Measurements from ENCODE around the gene CGN. TPM values are rescaled to one million over a fixed set of nuclear protein-coding genes. Genes with fewer than 3 reads are reported as not detected.

The CGN gene
- total and polyA plus RNA-seq, 2 experiments from 2014 or later = 11.8 to 37.0 TPM

DNA sequence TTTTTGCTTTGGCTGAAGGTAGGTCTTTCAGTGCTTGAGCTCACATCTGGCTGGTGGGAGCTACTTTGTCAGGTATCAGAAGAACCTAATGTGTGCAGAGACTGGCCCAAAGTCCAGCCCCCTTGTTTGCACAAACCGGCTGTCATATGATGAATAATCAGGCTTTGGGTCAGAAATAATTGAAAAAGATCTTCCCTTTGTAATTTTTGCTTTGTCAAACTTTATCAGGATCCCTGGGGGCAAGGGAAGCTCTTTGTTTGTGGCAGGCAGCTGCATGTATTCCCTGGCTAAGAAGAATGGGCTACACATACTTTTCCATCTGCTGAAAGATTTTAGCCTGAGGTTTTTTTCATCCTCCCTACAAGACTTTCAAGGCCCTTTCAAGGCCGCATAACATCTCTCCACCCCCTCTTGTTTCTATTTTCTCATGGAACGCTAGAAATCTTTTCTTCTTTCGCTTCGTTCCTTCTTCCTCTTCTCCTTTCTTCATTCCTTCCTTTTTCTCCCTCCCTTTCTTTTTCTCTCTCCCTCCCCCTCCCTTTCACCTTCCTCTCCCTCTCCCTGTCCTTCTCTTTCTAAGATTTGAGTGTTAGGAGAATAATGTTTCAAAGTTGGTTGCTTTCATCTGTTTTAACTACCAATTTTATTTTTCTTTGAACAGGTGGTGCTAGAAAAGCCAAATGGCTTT lies 54.5 kb downstream of the CGN start:
- Histone ChIP-seq H3K79me2 (replicated peaks; ENCODE audit: insufficient read depth) (no peaks in the 10 kb centered on the region; the same call in 1 of the 2 replicates), H3K4me2 (no peak overlapping the region), H3K27me3 (ENCODE audit: insufficient read depth) (no peaks in the 10 kb centered on the region), H3F3A (replicated peaks; ENCODE audit: low read depth) (no peaks in the 10 kb centered on the region), H3K4me1 (ENCODE audit: insufficient read depth) (peaks cover 5% of the 10 kb centered on the region; the same call in 1 of the 2 replicates), H3K27ac (ENCODE audit: low read depth) (no peak overlapping the region), H3K9me2 (ENCODE audit: insufficient read depth) (no peaks in the 10 kb centered on the region), H2AFZ (no peak overlapping the region), H4K20me1 (replicated peaks; ENCODE audit: insufficient read depth) (peaks cover 1% of the 10 kb centered on the region), H3K4me3 (no peak overlapping the region), H3K36me3 (ENCODE audit: insufficient read depth) (peaks cover 13% of the 10 kb centered on the region; the same call in 1 of the 2 replicates)
- Mint-ChIP-seq H3K4me1 (peaks cover 9% of the 10 kb centered on the region), H3K27ac (peak overlapping the region; percentile 14), H3K9me3 (no peaks in the 10 kb centered on the region), H3K4me3 (no peak overlapping the region), H3K27me3 (ENCODE audit: insufficient read depth, low read depth, poor library complexity) (no peaks in the 10 kb centered on the region), H3K36me3 (ENCODE audit: low read depth) (0 out of 3 replicates have a peak, but pooled peaks cover 3% of the 10 kb centered on the region)
- ATAC-seq (no peak), DNase-seq (ENCODE audit: low spot score) (no peak)
- no peak for TF ChIP-seq CREB1 (CRISPR knock-in tag; IDR thresholded peaks at IDR 0.05; ENCODE audit: low read depth)
- TF ChIP-seq ETS1 (IDR thresholded peaks at IDR 0.05) = no peak
- no peak for TF ChIP-seq STAT1 (IDR thresholded peaks at IDR 0.05; ENCODE audit: unreplicated experiment)
- TF ChIP-seq NANOG (IDR thresholded peaks at IDR 0.05; ENCODE audit: borderline replicate concordance) = no peak
- TF ChIP-seq EZH2 (IDR thresholded peaks at IDR 0.05; ENCODE audit: low read depth, unreplicated experiment) = no peak
- no peak for TF ChIP-seq EZH2phosphoT487 (IDR thresholded peaks at IDR 0.05; ENCODE audit: unreplicated experiment)

DNA sequence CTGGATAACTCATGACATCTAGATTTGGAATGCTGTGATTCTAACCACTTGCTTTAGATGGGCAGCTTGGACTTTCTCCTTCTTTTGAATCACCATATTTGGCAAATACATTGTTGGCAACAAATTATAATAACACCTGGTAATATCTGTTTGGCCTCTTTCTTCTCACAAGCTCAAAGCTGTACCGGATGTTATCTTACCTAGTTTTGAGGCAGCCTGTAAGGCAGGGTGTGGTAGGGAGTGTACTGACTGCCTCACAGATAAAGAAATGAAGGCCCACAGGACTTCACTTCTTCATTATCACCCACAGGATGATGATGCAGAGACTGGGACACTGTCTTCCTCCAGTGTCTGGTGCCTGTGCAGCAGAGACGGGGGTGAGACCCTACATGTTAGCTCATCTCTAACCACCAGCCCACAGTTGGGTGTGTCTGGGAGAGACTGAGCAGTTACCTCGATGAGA lies 57.5 kb downstream of the CGN start:
- Histone ChIP-seq H3K27me3 (ENCODE audit: insufficient read depth) (no peaks in the 10 kb centered on the region), H3K79me2 (replicated peaks; ENCODE audit: insufficient read depth) (no peaks in the 10 kb centered on the region), H3K36me3 (ENCODE audit: insufficient read depth) (peaks cover 13% of the 10 kb centered on the region; the same call in 1 of the 2 replicates), H3K4me3 (no peak overlapping the region), H4K20me1 (replicated peaks; ENCODE audit: insufficient read depth) (no peaks in the 10 kb centered on the region; the same call in 1 of the 2 replicates), H3K27ac (ENCODE audit: low read depth) (no peak overlapping the region), H2AFZ (no peak overlapping the region), H3K4me2 (no peak overlapping the region), H3K9me2 (ENCODE audit: insufficient read depth) (no peaks in the 10 kb centered on the region), H3K4me1 (ENCODE audit: insufficient read depth) (peaks cover 5% of the 10 kb centered on the region; the same call in 1 of the 2 replicates), H3F3A (replicated peaks; ENCODE audit: low read depth) (no peaks in the 10 kb centered on the region)
- Mint-ChIP-seq H3K4me1 (peaks cover 14% of the 10 kb centered on the region), H3K4me3 (no peak overlapping the region), H3K27ac (no peak overlapping the region), H3K27me3 (ENCODE audit: insufficient read depth, low read depth, poor library complexity) (no peaks in the 10 kb centered on the region), H3K9me3 (no peaks in the 10 kb centered on the region), H3K36me3 (ENCODE audit: low read depth) (peaks cover 3% of the 10 kb centered on the region; the same call in 1 of the 3 replicates)
- no peak for DNase-seq (ENCODE audit: low spot score)
- no peak for ATAC-seq
- no peak for TF ChIP-seq STAT1 (IDR thresholded peaks at IDR 0.05; ENCODE audit: unreplicated experiment)
- TF ChIP-seq NANOG (IDR thresholded peaks at IDR 0.05; ENCODE audit: borderline replicate concordance) = no peak
- TF ChIP-seq, protein P1, sequence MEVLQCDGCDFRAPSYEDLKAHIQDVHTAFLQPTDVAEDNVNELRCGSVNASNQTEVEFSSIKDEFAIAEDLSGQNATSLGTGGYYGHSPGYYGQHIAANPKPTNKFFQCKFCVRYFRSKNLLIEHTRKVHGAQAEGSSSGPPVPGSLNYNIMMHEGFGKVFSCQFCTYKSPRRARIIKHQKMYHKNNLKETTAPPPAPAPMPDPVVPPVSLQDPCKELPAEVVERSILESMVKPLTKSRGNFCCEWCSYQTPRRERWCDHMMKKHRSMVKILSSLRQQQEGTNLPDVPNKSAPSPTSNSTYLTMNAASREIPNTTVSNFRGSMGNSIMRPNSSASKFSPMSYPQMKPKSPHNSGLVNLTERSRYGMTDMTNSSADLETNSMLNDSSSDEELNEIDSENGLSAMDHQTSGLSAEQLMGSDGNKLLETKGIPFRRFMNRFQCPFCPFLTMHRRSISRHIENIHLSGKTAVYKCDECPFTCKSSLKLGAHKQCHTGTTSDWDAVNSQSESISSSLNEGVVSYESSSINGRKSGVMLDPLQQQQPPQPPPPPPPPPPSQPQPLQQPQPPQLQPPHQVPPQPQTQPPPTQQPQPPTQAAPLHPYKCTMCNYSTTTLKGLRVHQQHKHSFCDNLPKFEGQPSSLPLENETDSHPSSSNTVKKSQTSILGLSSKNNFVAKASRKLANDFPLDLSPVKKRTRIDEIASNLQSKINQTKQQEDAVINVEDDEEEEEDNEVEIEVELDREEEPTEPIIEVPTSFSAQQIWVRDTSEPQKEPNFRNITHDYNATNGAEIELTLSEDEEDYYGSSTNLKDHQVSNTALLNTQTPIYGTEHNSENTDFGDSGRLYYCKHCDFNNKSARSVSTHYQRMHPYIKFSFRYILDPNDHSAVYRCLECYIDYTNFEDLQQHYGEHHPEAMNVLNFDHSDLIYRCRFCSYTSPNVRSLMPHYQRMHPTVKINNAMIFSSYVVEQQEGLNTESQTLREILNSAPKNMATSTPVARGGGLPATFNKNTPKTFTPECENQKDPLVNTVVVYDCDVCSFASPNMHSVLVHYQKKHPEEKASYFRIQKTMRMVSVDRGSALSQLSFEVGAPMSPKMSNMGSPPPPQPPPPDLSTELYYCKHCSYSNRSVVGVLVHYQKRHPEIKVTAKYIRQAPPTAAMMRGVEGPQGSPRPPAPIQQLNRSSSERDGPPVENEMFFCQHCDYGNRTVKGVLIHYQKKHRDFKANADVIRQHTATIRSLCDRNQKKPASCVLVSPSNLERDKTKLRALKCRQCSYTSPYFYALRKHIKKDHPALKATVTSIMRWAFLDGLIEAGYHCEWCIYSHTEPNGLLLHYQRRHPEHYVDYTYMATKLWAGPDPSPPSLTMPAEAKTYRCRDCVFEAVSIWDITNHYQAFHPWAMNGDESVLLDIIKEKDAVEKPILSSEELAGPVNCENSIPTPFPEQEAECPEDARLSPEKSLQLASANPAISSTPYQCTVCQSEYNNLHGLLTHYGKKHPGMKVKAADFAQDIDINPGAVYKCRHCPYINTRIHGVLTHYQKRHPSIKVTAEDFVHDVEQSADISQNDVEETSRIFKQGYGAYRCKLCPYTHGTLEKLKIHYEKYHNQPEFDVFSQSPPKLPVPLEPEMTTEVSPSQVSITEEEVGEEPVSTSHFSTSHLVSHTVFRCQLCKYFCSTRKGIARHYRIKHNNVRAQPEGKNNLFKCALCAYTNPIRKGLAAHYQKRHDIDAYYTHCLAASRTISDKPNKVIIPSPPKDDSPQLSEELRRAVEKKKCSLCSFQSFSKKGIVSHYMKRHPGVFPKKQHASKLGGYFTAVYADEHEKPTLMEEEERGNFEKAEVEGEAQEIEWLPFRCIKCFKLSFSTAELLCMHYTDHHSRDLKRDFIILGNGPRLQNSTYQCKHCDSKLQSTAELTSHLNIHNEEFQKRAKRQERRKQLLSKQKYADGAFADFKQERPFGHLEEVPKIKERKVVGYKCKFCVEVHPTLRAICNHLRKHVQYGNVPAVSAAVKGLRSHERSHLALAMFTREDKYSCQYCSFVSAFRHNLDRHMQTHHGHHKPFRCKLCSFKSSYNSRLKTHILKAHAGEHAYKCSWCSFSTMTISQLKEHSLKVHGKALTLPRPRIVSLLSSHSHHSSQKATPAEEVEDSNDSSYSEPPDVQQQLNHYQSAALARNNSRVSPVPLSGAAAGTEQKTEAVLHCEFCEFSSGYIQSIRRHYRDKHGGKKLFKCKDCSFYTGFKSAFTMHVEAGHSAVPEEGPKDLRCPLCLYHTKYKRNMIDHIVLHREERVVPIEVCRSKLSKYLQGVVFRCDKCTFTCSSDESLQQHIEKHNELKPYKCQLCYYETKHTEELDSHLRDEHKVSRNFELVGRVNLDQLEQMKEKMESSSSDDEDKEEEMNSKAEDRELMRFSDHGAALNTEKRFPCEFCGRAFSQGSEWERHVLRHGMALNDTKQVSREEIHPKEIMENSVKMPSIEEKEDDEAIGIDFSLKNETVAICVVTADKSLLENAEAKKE (CRISPR knock-in tag; IDR thresholded peaks at IDR 0.05) = no peak
- no peak for TF ChIP-seq EZH2 (IDR thresholded peaks at IDR 0.05; ENCODE audit: low read depth, unreplicated experiment)
- no peak for TF ChIP-seq ZNF331 (CRISPR knock-in tag; IDR thresholded peaks at IDR 0.05; ENCODE audit: low read depth)
- TF ChIP-seq POLR2AphosphoS5 (IDR thresholded peaks at IDR 0.05; ENCODE audit: low read depth) = no peak
- TF ChIP-seq JUNB (IDR thresholded peaks at IDR 0.05; ENCODE audit: unreplicated experiment) = no peak
- no peak for TF ChIP-seq EZH2phosphoT487 (IDR thresholded peaks at IDR 0.05; ENCODE audit: unreplicated experiment)

All from GM23338 (cell line).